GM18870 (cell line): Measurements from ENCODE around the gene ZNF787.
A peak's percentile ranks its signal among the peaks of the same experiment; 100 is the strongest.

Source experiments
- ATAC-seq: cut with Tn5 transposase; IDR thresholded peaks from one replicate; pipeline ENCODE4 v1.9.1; 2021; ENCODE audit warnings: moderate library complexity; ENCODE audit not compliant: unreplicated experiment

The ZNF787 gene

GRCh38 chr19:56144831-56145230 lies 23.7 kb upstream of the ZNF787 start:
- no peak for ATAC-seq

GRCh38 chr19:56144376-56144775 lies 23.3 kb upstream of the ZNF787 start:
- ATAC-seq: no peak

GRCh38 chr19:56142897-56143434 lies 21.9 kb upstream of the ZNF787 start:
- no peak for ATAC-seq

- no peak for ATAC-seq
These were observed 21.1 kb upstream of the ZNF787 start for GRCh38 chr19:56142087-56142787.

- no peak for ATAC-seq
These were observed 20.4 kb upstream of the ZNF787 start for GRCh38 chr19:56141417-56141993.

- ATAC-seq: peak; percentile 83
These were observed 19.7 kb upstream of the ZNF787 start, which contains the start of gene ZNF444 for GRCh38 chr19:56140583-56141416. Gene ZNF444, plus strand, starts transcription at chr19:56141287. Its CDS starts 5,625 bp downstream, at chr19:56146912.

GRCh38 chr19:56139847-56140582 lies 18.9 kb upstream of the ZNF787 start:
- ATAC-seq: no peak

GRCh38 chr19:56138069-56138468 lies 17.0 kb upstream of the ZNF787 start:
- no peak for ATAC-seq

- no peak for ATAC-seq
These were observed 16.3 kb upstream of the ZNF787 start for GRCh38 chr19:56137405-56137804.

GRCh38 chr19:56136362-56136761 lies 15.3 kb upstream of the ZNF787 start:
- no peak for ATAC-seq

- no peak for ATAC-seq
These were observed 13.5 kb upstream of the ZNF787 start for GRCh38 chr19:56134654-56134921.

- no peak for ATAC-seq
These were observed 13.0 kb upstream of the ZNF787 start for GRCh38 chr19:56133858-56134653.

GRCh38 chr19:56132316-56132822 lies 11.3 kb upstream of the ZNF787 start:
- no peak for ATAC-seq

GRCh38 chr19:56131651-56132050 lies 10.6 kb upstream of the ZNF787 start:
- ATAC-seq: no peak

GRCh38 chr19:56130006-56130405 lies 8.9 kb upstream of the ZNF787 start:
- no peak for ATAC-seq

- no peak for ATAC-seq
These were observed 6.1 kb upstream of the ZNF787 start for GRCh38 chr19:56126983-56127780.

- no peak for ATAC-seq
These were observed 4.9 kb upstream of the ZNF787 start for GRCh38 chr19:56125806-56126590.

- ATAC-seq: no peak
These were observed 3.5 kb upstream of the ZNF787 start for GRCh38 chr19:56124578-56124977.
